ENCODE measurements around the gene ZNF506.
A peak's percentile ranks its signal among the peaks of the same experiment; 100 is the strongest.
"Not testable (repeated sequence)": the region's sequence is repeated elsewhere in the genome, so short reads cannot be mapped to it uniquely, and the experiment has no call there.

Gene ZNF506

GRCh38 chr19:19777692-19778091 lies 43.9 kb downstream of the ZNF506 start:
- no peak for DNase-seq

DNA sequence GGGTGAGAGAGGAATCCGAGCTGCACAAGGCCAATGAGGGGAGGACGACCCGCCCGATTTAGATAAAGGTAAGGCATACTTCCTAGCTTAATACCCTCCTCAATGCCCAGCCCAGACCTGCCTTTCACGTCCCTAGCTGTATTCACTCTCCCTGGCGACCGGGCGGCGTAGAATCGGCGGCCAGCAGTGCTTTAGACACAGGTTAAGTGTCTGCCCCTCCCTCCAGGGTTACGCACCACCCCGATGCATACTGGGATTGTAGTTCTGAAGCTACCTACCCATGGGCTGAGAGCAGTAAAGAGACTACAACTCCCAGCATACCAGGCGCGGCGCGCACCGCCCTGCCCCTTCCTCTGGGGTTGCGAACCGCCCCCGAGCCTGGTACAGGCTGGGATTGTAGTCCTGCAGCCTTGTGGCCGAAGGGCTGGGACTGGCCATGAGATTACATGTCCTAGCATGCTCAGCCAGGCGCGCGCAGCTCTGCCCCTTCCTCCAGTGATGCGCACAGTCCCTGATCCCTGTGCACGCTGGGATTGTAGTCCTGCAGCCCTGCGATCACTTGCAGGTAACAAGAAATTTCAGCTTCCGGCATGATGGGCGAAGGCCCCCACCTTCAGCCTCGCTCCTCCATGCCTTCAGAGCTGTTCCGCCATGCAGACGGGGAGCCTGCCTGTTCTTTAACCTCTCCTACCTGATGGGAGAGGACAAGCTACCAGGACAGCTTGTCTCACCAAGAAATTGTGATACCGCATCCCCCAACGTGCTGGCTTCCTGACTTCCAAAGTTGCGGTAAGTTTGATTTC lies 45.1 kb downstream of the ZNF506 start:
- DNase-seq: peak; percentile 94

DNA sequence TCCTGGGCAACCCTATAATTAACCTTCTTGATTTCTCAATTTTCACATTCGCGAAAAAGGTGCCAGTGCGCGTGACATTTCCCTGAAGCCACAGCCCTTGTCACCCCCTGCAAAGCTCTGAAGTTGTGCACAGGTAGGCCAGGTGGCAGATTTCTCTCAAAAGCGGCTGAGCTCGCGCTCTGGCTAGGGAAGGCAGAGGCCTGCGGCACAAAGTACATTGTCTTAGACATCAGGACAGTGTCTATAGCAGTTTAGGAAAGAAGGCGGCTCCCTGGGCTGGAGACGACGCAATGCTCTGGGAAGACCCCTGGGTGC lies 45.7 kb downstream of the ZNF506 start:
- DNase-seq: no peak

DNA sequence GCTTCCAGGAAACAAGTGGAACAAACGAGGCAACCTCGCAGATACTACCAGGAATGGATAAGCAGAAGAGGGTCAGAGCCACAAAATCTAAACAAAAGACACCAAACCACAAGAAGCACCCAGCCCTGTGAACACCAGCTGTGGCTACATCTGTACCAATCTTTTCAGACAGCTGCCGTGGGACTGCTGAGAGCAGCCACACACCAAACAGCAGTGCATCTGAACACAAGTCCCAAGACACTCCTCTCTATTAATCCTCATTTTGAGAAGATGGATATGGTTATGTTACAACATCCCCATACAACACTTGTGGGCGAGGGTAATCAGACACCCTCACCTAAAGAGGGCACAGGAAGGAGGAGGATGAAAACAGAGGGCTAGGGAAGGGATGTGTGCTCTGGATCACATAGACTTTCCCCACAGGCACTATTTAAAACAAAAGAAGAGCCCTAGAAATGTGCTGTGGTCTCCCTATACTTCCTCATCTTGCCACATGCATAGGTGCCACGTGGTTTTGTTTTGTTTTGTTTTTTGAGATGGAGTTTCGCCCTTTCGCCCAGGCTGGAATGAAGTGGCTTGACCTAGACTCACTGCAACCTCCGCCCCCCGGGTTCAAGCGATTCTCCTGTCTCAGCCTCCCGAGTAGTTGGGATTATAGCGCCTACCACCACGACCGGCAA lies 47.1 kb downstream of the ZNF506 start:
- no peak for DNase-seq

GRCh38 chr19:19771963-19772362 lies 49.6 kb downstream of the ZNF506 start:
- not testable (repeated sequence) for DNase-seq

GRCh38 chr19:19769971-19770370 lies 51.6 kb downstream of the ZNF506 start:
- DNase-seq: not testable (repeated sequence)

GRCh38 chr19:19758164-19758563 lies 63.4 kb downstream of the ZNF506 start:
- no peak for DNase-seq

- no peak for DNase-seq
Observed at GRCh38 chr19:19752760-19753403, 68.7 kb downstream of the ZNF506 start.

- no peak for DNase-seq
Observed at GRCh38 chr19:19751846-19752245, 69.7 kb downstream of the ZNF506 start.

GRCh38 chr19:19750842-19751790 lies 70.4 kb downstream of the ZNF506 start:
- no peak for DNase-seq

DNA sequence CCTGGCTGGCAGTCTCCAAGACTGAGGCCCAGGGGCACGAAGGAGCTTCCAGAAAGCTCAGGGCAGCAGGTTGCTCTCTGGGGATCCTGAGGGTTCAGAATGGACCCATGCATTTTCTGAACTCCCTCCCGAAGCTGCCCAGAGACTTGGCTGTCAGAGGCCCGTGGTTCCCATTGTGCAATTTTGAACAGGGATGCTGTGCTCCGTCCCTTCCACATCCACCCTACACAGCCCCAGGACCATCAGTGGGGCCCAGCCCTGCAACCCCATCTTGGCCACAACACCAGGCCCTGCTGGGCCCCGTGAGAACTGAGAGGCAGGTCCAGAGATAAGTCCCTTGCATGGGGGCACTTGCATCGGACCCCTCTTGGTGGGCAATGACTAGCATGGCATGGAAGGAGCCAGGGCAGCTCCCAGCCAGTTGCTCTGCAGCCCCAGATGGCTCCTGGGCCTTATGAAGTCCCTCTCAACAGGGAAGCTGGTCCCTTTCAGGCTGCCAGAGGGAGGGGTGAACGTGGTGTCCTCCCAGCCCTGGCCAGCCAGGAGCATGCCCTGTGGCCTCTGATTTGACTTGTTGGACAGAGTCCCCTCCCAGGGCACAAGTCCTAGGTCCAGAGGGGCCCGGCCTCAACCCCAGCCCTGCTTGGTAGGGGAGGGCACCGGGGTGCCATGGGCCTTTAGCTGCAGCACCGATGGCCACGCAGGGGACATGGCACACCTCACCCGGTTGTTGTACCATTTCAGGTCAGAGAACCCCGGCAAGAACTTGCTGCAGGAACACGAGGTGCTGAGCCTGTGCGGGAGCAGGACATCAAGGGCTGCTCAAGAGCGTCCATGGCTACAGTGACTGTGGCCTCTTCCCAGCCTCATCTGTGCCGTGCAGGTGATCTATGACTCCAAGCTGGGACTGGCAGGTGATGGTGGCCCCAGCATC lies 71.4 kb downstream of the ZNF506 start:
- DNase-seq: no peak

- DNase-seq: no peak
Observed at GRCh38 chr19:19749117-19749907, 72.2 kb downstream of the ZNF506 start.

DNA sequence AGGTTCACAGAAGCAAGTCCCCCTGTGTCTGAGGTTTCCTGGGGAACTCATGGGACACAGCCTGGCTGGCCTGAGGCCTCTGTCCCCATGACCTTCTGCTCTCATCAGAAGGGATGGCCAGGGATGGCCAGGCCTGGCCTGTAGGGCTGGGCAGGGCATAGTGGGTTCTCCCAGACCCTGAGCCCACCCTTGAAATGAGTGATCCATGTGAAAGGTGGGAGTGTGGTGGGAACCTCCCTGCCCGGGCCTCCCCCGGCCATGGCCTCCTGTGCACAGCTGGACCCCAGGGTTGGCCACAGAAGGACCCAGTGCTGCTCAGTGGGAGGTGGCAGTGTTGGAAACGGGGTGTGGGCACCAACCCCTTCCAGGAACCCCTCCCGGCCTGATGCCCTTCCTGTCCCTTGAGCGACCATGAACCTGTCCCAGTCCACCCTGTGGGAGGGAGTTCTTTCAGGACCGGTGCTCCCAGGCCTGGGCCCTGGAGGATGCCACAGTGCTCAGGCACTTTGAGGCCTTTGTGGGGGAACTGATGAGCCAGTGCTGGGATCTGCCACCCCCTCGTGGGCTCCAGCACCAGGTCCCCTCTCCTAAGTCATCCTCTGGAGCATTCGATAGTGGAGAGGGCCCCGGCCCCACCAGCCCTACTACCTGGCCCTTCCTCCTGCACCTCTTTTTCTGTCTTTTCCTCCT lies 73.2 kb downstream of the ZNF506 start:
- DNase-seq: no peak

- no peak for DNase-seq
Observed at GRCh38 chr19:19747357-19748220, 74.0 kb downstream of the ZNF506 start.

- DNase-seq: no peak
Observed at GRCh38 chr19:19746286-19747213, 75.0 kb downstream of the ZNF506 start.

DNA sequence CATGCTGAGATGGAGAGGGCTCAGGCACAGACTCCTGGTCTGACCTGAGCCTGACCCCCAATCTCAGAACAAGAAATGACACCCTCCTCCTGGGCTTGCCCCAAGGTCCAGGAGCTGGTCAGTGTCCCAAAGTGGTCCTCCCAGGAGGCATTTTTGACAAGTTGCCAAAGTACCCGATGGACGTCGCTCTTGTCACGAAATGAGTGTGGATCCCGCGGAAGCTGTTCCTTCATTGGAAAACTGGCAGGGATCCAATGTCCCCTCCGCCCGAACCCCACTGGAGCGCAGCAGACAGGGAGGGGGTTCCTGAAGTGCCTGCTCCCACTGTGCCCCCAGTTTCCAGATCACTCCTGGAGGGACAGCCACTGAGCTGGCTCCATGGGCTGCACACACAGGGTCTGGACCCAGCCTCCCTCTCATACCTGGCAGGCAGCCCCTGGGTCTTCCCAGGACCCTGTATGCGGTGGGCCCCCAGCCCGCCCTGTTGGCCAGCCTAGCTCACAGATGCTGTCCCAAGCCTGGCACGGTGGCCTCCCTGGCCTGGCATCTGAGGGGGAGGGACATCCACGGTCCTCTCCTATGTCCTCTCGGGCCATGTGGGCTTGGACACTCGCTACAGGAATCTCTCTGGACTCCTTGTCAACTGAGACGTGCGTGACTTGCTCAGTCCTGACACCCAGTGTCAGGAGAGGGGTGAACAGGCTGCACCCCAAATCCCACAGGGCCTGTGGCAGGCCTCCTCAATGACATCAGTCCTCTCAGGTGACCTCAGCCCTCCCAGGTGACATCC lies 75.9 kb downstream of the ZNF506 start:
- DNase-seq: no peak

DNA sequence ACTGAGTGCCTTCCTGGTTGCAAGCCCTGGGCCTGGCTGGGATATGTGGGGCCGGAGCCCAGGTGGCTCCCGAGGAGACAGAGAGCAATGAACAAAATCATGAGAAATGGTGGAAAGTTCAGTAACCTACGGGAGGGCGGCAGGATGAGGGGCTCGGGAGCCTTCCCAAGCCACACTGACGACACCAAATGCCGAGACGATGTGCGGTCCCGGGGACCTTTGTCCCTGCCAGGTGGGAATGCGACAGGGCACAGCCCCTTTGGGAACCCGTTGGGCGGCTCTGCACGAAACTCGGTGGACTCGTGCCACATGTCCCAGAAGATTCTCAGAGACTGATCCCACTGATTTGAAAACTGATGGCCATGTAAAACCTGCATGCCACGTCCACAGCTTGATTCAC lies 76.9 kb downstream of the ZNF506 start:
- no peak for DNase-seq

Data from NCI-H1694 treated with DMSO at 0.1 percent for 48 hours (cell line).